HG03139 (cell line): ENCODE results near the gene IFI30.

Experiments
- ATAC-seq: cut with Tn5 transposase; IDR thresholded peaks from one replicate; pipeline ENCODE4 v1.9.1; 2021; ENCODE audit not compliant: unreplicated experiment

Gene IFI30

DNA sequence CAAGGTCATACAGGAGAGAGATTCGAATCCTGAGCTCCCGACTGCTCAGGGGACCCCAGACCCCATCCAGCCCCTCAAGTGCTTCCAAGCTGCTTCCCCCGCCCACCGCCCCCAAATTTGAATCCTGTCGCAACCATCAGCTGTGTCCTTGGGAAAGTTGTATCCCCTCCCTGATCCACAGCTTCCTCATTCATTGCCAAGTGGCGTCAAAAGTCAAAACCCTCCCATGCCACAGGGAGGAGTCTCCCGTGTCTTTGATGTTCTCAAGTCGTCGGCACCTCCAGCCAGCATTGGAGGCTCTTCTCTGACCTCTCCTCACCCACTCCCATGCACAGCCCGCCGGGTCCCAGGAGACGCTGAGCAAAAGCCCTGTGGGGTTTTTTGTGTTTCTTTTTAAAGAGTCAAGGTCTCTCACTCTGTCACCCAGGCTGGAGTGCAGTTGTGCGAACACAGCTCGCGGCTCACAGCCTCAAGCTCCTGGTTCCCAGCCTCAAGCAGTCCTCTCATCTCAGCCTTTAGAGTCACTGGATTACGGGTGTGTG lies 2.8 kb upstream of the IFI30 start:
- no peak for ATAC-seq

DNA sequence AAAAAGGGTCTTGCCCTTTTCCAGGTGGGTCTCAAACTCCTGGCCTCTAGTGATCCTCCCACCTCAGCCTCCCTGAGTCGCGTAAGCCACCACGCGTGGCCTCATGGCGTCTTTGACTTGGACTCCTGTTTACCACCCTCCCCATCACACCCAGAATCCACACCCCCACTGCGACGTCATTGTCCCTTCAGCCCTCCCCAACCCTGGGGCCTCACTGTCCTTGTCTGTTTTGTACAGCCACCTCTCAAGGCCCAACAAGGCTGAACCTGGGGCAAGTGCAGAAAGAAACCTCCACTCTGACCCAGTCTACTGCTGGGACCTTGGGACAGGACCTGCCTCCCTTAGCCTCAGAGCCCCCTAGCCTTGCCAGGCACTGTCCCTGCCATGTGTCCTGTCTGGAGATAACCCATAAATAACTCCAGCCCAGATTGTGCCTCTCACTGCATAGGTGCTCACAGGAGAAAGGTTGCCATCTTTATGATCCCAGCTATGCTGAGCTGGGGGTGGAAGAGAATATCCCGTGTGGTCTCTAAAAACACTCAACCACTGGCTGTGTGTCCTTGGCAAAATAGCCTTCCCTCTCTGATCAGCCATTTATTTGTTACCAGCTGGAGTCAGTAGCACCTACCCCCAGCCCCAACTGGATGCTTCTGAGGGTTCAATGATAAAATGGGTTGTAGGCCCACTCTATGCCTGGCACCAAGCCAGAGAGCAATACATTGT lies 1.8 kb upstream of the IFI30 start:
- ATAC-seq = no peak

DNA sequence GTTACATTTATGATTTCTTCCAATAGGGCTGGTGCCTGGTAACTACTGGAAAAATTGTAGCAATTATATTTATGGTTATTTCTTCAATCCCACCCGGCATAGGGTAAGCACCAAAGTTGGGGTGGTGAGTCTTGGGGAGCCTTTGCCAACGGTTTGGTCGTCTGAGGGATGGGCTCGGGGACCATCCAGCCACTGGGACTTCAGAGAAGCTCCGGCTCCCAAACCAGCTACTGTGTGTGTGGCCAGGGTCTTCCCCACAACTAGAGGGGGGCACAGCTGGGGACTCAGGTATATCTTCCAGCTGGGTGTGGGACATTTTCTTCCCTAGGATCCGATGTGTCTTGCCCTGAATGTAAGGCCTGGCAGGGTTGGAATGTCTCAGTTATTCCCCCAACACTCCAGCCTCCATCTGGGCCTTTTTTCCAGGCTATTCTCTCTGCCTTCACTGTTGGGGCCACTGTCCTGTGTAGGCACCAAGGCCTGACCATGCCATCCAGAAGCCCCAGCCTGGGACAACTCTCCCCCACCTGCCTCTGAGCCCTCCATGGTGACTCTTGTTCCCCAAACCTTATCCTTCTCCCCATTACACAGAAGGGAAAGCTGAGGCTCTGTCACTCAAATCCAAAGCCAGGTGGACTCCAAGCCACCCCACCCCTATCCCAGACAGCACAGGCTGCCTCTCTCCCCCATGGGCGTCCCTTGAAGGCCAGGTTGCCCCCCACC lies 1.1 kb upstream of the IFI30 start:
- no peak for ATAC-seq

DNA sequence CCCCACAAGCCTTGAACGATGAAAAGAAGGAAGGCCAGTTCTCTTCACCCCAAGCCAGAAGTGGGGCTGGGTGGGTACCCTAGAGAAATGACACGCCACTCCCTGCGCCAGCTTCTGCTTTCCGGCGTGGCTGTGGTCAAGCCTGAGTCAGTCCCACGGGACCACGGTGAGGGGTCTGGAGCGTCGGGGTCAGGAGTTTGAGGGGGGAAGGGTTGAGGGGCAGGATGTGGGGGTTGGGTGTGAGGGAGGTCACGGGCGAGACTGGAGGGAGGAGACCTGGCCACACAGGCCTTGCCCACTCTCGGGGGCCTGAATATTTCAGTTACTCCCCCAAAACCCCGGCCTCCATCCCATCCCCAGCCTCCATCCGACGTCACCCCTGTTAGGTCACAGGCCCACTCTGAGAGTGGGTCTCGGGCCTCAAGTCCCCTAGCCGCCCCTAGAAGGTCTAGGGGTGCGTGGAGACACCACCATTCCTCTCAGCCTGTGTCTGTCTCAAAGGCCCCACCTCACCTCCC lies 500 bp upstream of the IFI30 start:
- ATAC-seq = no peak

DNA sequence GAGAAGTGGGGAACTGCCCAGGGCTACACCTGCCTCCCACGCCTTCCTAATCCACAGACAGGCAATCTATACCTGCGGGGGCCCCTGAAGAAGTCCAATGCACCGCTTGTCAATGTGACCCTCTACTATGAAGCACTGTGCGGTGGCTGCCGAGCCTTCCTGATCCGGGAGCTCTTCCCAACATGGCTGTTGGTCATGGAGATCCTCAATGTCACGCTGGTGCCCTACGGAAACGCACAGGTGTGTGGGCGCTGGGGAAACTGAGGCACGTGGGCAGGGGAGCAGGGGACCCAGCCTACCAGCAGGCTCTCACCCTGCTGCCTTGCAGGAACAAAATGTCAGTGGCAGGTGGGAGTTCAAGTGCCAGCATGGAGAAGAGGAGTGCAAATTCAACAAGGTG lies 1.4 kb downstream of the IFI30 start:
- no peak for ATAC-seq

DNA sequence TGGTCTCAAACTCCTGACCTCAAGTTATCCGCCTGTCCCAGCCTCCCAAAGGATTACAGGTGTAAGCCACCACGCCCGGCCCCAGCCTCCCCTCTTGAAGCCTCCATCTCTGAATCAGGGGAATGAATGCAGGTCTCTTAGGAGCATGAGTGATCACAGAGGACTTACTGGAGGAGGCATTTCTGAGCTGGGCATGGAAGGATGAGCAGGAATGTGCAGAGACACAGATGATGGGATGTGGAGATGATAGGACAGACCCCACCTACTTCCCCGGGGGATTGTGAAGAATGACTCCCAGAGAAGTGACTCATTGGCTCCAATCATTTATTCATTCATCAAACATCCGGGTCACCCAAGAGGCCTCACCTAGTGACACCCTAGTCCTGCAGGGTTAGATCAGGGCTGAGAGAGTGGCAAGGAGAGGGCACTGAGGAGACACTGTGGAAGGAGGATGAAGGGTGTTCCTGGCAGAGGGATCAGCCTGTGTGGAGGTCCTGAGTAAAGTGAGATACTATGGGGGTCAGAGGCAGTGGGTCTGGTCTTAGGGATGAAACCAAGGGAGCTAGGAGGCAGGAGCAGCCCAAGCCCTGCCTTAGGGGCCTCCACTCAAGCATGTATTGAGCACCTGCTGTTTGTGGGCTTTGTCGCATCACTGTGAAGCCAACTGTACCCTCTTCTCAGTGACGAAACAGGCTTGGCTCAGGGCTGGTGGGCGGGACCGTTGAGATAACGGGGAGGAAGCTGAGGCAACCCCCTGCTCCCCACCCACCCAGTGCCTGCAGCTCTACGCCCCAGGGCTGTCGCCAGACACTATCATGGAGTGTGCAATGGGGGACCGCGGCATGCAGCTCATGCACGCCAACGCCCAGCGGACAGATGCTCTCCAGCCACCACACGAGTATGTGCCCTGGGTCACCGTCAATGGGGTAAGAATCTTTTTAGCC lies 3.0 kb downstream of the IFI30 start:
- no peak for ATAC-seq

DNA sequence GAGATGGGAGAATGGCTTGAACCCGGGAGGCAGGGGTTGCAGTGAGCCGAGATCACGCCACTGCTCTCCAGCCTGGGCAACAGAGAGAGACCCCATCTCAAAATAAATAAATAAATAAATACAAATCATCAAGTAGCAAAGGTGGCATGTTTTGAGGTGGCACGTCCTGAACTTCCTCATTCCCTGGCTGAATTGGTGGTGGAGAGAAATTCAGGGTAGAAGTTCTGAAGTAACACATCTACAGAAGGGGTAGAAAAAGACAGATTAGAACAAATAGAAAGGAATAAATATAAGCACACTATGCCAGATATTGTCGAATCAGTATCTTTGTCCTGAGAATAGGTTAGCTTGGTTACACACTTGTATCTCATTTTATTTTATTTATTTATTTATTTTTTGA lies 6.3 kb downstream of the IFI30 start:
- ATAC-seq = no peak

DNA sequence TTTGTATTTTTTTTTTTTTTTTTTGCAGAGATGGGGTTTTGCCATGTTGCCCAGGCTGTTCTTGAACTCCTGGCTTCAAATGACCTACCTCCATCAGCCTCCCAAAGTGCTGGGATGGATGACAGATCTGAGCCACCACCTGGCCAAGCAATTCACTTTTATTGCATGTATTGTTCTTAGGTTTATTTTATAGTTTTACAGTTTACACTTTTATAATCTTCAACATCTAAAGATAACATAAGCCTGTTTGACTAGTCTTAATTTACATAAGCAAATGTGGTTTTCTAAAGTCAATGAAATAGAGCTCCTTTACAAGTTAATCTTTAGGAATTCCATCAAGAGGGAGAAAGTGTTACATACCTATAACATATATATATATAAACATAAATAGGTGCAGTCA lies 9.9 kb downstream of the IFI30 start:
- no peak for ATAC-seq

DNA sequence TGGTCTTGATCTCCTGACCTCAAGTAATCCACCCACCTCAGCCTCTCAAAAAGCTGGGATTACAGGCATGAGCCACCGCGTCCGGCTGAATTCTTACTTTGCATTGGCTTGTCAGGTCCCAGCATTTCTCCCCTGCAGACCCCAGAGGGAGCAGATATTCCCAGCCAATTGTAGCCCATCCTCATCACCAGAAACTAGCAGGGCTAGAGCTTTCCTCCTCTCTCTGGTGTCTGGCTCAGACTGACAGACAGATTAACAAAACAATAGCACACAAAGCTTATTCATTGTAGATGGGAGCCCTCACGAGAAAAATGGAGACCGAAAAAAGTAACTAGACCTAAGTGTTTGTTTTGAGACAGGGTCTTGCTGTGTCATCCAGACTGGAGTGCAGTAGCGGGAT lies 11.9 kb downstream of the IFI30 start:
- no peak for ATAC-seq

DNA sequence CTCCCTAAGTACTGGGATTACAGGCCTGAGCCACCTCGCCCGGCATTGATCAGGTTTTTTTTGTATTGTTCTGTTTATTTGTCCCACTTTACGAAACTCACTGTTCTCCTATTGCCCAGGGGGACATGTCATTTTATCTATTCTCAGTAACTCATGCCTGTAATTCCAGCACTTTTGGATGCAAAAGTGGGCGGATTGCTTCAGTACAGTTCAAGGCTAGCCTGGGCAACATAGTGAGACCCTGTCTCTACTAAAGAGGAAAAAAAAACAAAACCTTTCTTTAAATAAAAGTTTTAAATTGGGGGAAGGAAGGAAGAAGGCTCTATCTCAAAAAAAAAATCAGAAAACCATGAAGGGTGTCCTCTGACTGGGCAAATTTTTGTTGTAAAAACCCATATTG lies 16.7 kb downstream of the IFI30 start:
- no peak for ATAC-seq

DNA sequence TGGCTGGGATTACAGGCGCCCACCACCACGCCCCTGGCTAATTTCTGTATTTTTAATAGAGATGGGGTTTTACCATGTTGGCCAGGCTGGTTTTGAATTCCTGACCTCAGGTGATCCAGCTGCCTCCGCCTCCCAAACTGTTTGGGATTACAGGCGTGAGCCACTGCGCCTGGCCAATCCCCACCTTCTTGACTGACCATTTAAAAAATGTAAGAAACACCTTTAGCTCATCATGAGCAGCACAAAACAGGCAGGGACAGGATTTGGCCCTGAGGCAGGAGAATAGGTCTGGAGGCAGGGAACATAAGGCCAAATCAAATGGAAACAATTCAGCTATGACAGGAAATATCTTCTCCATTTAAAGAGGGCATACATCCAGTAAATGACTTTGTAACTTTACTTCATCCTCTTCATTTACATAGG lies 18.0 kb downstream of the IFI30 start:
- ATAC-seq = no peak

DNA sequence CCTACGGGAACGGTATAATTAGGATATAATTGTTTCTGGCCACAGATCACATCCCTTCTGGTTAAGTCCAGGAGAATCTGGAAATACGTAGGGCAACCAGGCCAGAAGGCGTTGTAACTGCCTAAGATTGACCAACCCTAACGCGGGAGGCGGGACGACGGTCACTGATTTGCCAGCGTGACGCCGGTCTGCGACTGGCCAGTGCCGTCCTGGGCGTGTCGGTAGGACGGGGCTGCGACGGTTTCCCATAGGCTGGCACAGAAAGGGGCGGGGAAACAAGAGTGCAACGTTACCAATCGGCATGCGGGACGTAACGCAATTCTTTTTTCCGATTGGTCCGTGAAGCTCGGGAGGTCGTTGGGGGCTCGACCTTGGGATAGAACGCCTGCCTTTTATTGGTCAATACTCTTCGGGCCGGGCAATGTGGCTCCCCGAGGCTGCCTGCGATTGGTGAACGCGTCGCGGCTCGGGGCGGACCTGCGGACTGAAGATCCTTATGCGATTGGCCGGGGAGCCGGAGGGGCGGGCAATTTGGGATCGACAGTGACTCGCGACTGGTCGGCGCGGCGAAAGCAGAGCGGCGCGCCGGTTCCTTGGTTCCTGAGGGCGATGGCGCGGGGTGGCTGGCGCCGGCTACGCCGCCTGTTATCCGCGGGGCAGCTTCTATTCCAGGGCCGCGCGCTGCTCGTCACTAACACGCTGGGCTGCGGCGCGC lies 19.2 kb downstream of the IFI30 start, which contains the start of gene MPV17L2:
Gene MPV17L2 (plus strand): TSS at position 546 of the 715 bp plus-strand sequence. CDS start 64 bp downstream, at position 610.
- ATAC-seq = peak; percentile 74

DNA sequence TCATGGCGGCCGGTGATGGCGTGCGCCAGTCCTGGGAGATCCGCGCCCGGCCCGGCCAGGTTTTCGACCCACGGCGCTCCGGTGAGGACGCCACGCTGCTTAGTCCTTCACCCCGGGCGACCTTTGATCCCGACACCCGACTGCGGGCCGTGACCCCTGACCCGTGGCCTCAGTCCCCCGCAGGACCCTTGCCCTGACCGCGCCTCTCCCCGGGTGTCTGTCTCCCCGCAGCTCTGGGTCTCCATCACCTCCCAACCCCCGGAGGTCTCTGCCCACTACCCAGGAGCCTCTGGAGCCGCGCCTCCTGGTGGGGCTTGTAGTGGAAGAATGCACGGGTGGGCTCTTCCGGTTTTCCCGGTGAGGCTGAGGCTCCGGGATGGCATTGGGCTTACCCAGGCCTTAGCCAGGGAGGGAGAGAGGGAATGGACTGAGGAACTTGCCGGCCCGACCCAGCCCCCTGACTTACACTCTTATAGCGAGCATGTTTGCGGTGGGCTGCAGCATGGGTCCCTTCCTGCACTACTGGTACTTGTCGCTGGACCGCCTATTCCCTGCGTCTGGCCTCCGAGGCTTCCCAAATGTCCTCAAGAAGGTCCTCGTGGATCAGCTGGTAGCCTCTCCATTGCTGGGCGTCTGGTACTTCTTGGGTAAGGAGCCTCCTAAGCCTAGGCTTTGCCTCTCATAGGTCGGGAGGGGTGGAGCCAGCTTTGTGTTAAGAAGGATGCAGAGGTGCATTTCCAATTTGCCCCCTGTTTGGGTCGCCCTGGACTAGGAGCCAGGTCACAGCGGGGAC lies 20.0 kb downstream of the IFI30 start:
- no peak for ATAC-seq

DNA sequence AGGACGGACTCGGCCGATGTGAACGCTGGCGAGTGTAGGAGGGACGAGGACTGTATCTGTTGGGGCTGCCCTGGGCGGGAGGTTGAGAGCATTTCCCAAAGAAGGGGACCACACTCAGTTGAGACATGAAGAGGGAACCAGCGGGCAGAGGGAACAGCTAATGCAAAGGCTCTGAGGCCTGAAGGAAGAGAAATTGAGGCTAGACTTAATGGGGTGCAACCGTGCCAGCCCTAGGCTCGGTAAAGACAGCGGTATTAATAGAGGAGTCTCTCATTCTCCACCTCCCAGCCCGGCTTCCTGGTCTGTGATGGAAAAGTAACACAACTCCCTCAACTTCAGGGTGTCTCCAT lies 20.5 kb downstream of the IFI30 start:
- ATAC-seq = no peak

DNA sequence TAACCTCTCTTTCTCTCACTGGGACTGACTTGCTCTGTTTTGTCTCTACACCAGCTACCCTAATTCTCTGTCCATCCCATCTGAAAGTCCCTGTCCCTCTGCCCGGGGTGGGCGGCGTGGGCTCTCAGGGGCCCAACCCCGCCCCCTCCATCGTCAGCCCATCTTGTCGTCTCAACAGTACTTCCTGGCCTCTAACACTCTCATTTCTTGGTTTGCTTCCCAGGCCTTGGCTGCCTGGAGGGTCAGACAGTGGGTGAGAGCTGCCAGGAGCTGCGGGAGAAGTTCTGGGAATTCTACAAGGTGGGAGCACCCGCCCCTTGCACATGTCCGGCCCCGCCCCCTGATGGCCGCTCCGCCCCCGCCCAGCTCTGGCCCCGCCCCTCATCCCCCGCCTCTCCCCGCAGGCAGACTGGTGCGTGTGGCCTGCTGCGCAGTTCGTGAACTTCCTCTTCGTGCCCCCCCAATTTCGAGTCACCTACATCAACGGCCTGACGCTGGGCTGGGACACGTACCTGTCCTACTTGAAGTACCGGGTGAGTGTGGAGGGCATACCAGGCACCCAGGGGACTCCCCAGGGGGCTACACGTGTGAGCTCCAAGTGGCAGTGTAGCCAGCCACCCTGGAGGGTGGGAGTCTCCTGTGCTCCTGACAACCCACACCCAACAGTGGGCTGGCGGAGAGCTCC lies 21.1 kb downstream of the IFI30 start:
- ATAC-seq = no peak

DNA sequence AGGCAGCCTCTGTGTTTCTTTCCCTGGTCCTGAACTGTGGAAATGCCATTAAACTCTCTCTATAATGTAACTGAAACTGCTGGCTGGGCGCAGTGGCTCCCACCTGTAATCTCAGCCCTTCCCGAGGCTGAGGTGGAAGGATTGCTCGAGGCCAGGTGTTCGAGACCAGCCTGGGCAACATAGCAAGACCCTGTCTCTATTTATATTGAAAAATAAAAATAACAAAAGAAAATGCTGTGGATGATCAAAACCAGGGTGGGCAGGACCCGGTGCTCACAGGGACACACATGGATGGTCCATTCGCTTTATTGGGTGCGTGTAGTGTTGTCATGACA lies 22.9 kb downstream of the IFI30 start:
- no peak for ATAC-seq

DNA sequence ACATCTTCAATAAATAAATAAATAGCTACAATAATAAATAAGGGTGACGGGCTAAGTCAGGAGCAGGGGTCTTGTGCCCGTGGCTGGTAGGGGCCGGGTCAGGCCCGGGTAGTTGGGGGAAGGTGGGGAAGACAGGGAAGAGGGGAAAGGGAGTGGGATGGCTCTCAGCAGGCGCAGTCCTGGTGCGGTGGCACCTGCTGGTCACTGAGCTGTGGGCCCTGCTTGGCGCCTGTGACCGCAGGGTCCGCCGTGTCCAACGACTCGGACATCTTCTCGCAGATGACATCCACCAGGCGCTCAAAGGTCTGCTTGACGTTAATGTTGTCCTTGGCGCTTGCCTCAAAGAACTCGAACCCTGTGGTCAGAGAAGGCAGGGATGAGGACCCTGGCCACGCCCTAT lies 23.7 kb downstream of the IFI30 start:
- ATAC-seq = no peak

DNA sequence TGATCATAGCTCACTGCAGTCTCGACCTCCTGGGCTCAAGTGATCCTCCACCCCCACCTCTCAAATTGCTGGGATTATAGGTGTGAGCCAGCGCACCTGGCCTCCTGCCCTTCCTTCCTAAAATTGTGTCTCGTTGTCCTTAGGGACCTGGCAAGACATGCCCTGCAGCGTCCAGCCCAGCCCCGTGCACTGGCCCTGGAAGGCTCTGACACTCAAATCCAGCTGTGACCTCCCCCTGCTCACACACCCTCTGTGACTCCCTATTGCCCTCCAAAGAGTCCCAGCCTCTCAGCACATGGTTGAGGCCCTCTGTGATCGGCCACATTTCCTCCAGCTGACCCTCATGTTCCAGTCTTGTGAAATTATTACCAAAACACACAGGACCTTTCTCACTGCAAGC lies 24.3 kb downstream of the IFI30 start:
- no peak for ATAC-seq

DNA sequence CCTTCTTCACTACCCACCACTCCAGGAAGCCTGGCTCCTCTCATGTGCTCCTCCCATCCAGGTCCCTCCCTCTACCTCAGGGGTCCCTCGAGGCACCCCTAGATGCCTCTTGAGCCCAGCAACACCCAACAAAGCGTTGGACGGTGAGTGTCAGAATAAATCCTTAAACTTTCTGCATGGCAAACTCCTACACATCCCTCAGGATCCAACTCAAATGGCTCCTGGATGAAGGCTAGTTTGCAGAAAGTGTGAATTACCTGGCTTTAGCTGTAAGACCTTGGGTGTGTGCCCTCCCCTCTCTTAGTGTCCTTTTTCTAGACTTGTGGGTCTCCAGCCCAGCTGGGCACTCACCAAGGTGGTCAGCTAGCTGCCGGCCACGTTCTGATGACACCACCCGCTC lies 24.8 kb downstream of the IFI30 start:
- ATAC-seq = no peak
